HG03457 (cell line): ENCODE results near the gene CEACAM4.
"Not testable (repeated sequence)": the region's sequence is repeated elsewhere in the genome, so short reads cannot be mapped to it uniquely, and the experiment has no call there.

ENCODE experiments used
- ATAC-seq: cut with Tn5 transposase; IDR thresholded peaks from one replicate; pipeline ENCODE4 v1.9.1; 2021; ENCODE audit warnings: moderate number of reproducible peaks; ENCODE audit not compliant: unreplicated experiment

Gene CEACAM4

GRCh38 chr19:41586064-41586463, 40.8 kb downstream of the CEACAM4 start:
- no peak for ATAC-seq

GRCh38 chr19:41584931-41585330, 41.9 kb downstream of the CEACAM4 start:
- ATAC-seq = no peak

- no peak for ATAC-seq
Measured at GRCh38 chr19:41584260-41584810, 42.5 kb downstream of the CEACAM4 start.

GRCh38 chr19:41582577-41583182, 44.2 kb downstream of the CEACAM4 start:
- ATAC-seq = not testable (repeated sequence)

GRCh38 chr19:41581068-41581467, 45.8 kb downstream of the CEACAM4 start:
- ATAC-seq = not testable (repeated sequence)

- no peak for ATAC-seq
Measured at GRCh38 chr19:41578886-41579285, 48.0 kb downstream of the CEACAM4 start.

GRCh38 chr19:41577833-41578232, 49.0 kb downstream of the CEACAM4 start:
- ATAC-seq = no peak

- ATAC-seq = no peak
Measured at GRCh38 chr19:41577144-41577830, 49.6 kb downstream of the CEACAM4 start.

- ATAC-seq = no peak
Measured at GRCh38 chr19:41575998-41576397, 50.9 kb downstream of the CEACAM4 start, which contains the start of gene CEACAM21. CEACAM21 (plus strand) TSS chr19:41576166; CDS start chr19:41576275, 109 bp downstream.

- no peak for ATAC-seq
Measured at GRCh38 chr19:41570639-41571112, 56.2 kb downstream of the CEACAM4 start.

- ATAC-seq = no peak
Measured at GRCh38 chr19:41570179-41570578, 56.7 kb downstream of the CEACAM4 start.

- ATAC-seq = no peak
Measured at GRCh38 chr19:41569481-41570150, 57.3 kb downstream of the CEACAM4 start.
